Bone marrow (tissue), 2 donors: Measurements from ENCODE around the gene ERGIC1.

ENCODE experiments used
- DNase-seq, 2 donors: peaks; one replicate each; lab custom pipeline; 2025; lab: John Stamatoyannopoulos, UW

Gene ERGIC1

DNA sequence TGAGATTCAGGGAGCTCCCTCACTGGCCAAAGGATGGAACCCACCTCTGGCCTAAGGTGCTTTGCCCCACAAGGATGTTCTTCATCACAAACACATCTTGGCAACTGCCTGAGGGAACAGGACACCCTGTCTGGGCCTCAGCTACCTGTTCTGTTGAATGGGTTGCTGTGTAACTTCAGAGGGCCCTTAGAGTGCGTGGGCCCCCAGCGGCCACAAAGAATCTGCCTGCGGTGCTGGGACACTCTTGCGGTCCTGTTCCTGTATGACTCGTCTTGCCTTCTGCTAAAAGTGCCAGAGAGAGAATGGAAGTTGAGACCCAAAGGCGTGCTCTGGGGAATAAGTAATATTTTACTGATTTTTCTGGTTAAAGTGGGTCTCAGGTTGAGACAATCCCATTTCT is 111.1 kb downstream of the ERGIC1 start:
- no peak for DNase-seq

DNA sequence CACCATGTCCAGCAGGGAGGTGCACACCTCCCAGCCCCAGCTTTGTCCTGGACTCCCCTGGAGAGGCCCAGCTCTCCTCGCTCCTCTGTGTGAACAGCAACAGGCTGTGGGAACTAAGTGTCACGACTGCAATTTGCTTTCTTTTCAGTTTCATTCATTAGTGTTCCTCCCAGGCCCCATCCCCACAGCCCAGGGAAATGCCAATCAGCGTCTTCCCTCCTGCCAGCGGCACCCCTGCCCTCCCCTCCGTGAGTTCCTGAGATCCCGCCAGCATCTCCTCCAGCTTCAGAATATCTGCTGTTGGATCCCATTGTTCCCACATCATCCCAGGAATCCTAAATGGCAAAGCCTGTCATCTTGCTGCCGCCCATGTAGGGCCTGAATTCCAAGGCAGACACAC is 112.1 kb downstream of the ERGIC1 start:
- DNase-seq: no peak

DNA sequence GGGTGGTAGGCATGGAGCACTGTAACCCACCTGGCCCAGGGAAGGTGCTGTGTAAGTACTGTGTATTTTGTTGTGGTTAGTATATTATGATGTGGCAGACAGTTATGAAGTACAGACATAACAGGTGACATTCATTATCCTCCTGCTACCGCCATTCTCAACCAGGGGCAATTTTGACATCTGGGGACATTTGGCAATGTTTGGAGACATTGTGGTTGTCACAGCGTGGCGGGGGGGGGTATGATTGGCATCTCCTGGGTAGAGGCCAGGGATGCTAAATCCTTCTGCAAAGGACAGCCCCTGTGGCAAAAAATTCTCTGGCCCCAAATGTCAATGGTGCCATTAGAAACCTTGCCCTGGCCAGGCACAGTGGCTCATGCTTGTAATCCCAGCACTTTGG is 115.4 kb downstream of the ERGIC1 start:
- DNase-seq: no peak

DNA sequence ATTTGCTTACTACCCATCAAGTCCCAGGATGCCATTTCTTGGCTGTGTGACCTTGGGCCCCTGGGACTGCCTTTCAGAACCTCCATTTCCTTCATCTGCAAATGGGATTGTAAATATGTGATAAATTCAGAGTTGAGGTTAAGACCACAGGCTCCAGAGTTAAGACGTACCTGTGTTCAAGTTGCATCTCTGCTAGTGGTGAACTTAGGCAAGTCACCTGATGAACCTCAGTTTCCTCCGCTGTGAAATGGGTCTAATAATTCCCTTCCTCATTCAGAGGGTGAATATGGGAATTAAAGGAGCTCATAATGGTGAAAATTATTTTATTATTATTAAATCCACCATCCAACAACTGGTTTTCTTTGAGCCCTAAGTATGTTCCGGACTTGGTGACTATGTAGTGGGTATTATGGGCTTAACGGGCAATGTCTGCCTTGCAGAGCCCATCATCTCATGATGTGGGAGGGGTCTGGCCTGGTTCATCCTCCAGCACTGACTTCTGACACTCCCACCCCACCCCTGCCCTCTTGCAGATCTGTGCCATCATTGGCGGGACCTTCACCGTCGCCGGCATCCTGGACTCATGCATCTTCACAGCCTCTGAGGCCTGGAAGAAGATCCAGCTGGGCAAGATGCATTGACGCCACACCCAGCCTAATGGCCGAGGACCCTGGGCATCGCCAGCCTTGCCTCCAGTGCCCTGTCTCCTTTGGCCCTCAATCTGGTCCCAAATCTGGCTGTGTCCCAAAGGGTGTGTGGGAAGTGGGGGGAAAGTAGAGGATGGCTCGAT is 116.3 kb downstream of the ERGIC1 start:
- no peak for DNase-seq

DNA sequence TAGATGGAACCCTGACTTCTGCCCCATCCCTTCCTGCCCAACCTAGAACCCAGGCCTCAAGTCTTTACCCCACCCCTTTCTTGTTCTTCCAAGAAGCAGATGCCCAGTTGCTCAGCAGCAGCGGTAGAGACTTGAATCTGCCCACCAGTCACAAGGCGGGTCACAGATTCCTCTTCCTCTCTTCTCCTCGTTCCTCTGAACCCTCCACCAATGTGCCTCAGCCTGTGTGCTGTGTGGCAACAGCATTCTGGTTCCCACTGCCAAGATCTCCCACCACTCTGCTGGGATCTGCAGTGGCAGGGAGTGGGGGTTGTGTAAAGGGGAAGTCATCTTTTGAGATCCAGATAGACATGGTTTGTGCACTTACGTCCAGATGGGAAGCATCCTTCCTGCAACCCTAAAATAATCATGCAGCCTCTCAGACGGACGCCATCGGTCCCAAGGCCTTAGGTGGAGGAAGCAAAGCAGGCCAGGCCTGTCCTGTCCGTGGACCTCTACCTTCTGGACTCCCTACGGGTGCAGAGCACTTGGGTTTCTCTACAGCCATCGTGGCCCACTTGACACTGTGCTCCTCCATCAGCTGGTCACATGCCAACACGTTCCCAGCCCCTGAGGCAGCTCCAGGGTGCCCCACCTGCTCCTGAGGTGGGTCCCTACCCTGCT is 117.5 kb downstream of the ERGIC1 start:
- DNase-seq: no peak

DNA sequence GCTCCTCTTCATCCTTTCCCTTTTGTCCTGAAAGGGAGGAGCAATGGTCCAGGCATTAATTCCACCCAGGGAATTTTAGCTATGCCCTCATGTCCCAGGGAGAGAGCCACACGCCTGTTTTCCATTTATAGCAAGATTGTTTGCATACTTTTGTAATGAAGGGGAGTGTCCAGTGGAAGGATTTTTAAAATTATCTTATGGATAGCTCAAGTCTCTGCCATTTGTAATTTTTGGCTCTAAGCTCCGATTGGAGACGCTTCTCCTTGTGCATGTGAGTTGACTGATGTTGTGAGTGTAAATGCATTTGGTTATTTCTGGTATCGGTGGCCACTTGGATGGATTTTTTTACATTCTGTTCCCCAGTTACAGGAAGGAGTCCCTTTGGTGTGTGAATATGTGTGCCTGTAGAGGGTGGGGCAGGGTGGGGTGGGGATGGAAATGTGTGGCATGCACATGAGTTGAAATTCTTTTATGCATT is 118.0 kb downstream of the ERGIC1 start:
- DNase-seq: no peak

DNA sequence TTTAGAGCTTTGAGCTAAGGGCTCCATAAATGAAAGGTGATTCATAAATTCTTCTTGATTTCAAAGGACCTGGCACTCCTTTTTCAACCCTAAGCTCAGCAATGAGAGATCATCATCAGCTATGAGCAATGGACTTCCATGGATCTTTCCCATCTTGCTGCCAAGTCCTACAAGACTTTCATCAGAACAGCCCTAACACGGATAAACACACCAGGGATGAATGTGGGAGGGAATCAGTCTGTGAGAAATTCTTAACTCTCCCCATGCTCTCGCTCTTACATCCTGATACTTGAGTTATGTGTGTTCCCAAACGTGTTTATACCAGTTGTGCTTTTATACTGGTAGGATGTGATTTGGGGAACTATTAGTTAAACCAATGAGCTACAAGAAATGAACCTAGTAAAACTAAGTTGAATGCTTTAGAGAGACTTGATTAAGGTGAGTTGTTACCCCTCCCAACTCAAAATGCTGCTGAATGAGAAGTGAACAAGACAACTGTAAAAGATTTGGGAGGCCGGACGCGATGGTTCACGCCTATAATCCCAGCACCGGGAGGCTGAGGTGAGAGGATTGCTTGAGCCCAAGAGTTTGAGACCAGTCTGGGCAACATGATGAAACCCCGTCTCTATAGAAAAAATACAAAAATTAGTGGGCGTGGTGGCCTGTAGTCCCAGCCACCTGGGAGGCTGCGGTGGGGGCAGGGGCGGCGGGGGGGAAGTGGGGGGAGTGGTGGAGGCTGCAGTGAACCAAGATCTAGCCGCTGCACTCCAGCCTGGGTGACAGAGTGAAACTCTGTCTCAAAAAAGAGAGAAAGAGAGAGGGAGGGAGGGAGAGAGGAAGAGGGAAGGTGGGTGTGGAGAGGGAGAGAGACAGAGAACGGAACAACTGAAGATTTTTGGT is 120.0 kb downstream of the ERGIC1 start:
- DNase-seq: no peak

DNA sequence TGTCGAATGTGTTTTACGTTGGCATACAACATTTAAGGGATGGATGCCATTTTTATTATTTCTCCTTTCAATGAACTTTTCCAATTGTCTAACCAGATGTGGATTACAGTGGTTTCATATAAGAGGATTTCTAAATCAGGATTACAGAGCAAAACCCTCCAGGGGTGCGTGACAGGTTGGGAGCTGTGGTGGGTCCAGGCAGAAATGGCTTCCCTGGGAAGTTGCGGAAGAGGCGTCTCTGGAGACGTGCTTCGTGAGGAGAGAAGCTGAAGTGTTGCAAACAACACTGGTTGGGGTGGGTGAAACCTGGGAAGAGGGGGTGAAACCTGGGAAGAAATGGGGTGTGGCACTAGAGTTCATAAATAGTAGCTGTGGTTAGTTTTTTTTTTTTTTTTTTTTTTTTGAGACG is 120.7 kb downstream of the ERGIC1 start:
- no peak for DNase-seq

DNA sequence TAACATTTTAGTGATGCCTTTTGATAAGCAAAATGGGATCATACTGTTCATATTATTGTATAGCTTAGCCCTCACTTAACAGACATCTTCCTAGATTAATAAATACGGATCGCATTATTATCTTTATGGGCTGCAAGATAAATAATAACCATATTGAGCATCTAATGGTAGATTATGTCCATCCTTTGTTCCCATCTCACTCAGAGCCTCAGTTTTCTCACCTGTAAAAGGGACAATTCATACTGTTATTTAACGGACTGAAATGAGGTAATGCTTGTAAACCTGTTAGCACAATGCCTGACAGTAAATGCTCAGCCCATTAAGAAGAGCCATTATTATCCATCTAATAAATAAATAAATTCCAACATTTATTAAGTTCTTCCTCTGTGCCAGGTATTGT is 122.2 kb downstream of the ERGIC1 start:
- no peak for DNase-seq

DNA sequence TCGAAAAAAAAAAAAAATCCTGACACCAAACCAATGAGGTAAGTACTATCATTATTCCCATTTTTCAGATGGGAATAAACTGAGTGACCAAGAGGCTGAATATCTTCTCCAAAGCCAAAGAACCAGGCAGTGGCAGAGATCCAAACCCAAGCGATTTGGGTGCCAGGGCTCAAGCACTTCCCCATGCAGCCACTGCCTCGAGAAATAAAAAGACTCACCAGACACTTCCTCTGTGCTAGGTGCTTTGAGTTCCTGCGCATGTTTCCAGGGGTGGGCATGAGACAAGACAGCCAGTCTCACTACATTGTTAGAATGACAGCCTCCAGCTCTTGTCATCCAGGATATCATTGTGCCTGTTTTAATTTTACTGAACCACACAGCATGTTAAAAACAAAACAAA is 122.9 kb downstream of the ERGIC1 start:
- DNase-seq: peak in 1 of 2 donors; percentile 27

DNA sequence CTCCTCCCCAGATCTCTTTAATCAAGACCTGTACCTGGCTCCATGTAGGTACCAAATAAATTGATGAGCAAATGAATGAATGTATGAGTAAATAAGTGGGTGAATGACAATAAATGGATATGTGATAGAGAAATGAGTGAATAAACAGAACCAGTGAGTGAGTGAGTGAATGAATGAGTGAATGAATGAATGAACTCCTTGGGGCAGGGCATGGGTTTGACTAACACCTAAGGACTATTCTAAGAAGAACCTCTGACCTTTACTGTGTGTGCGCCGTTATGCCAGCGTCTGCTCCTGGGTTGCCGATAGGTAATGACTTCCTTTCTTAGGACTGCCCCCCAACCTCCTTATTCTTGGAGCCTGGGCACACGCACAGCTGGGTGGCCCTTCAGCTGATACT is 123.4 kb downstream of the ERGIC1 start:
- DNase-seq: no peak

DNA sequence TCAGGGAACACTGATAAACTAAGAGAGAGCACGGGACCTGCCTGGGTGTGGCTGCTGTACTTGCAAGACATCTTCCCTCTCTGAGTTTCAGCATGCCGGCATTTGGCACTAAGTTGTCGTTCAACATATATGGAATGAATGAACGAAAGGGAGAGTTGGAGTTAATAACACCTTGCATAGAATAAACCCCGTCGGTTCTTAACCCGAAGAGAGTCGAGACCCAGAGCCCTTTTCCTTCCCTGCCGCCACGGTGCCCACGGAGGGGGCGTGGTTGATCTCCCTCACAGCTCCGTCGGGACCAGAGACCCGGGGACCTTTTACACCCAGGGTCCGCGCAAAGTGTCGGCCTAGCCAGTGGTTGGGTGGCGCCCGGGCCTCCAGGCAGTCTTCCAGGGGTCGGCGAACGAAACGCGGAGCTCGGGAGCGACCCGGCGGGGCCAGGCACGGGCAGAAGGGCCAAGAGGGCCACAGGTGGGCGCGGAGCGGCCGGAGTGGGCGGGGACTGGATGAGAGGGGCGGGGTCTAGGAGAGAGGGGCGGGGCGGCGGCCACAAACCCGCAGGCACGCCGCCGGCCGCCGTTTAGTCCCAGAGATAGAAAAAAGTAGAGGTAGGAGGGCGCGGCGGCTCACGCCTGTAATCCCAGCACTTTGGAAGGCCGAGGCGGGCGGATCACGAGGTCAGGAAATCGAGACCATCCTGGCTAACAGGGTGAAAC is 124.4 kb downstream of the ERGIC1 start:
- peak; percentile 30 to 45 for DNase-seq

DNA sequence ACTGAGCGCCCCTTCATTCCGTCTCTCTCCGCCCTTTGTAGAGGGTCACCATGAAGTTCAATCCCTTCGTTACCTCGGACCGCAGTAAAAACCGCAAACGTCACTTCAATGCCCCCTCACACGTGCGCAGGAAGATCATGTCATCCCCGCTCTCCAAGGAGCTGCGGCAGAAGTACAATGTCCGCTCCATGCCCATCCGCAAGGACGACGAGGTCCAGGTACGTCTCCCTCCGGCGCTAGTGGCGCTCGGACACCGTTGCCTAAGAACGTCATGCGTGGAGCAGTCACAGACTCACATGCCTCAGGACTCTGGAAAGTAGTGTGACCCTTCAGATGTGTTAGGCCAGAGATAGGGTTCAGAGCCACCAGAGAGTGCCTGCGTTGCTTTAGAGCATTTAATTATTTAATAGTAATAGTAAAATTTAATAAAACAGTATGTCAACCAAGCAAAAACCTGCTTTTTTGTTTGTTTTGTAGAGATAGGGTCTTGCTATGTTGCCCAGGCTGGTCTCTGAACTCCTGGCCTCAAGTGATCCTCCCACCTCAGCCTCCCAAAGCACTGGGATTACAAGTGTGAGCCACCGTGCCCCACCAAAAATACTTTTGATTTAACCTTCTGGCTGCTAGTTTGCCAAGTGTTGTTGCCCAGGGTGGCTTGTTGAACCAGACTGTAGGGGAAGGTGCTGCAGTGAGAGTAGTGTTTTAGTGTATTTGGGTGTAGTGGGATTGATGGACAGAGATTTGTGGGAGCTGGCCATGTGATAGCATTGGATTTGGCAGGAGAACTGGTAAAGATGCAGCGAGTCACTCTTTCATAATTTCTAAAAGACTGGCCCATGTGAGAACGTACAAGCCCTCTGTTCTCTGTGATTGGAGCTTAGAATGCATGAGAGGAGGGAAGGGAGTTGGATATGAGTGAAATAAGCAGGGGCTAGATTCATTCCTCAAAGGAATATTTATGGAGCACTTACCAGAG is 126.1 kb downstream of the ERGIC1 start:
- DNase-seq: no peak

DNA sequence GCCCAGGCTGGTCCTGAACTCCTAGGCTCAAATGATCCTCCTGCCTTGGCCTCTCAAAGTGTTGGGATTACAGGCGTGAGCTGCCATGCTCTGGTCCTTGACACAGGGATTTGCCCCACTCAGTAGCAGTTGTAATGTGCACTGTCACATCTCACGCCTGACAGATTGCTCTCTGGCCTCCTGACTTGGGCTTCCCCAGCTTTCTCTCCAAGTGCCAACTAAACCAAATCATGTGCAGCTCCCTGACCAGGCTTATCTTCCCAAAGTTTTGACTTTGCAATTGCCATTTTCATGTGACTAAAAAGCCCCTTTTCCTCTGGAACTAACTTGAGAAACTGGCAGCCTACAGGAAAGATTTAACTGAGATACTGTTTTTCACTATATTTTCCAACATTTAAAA is 135.9 kb downstream of the ERGIC1 start:
- no peak for DNase-seq

DNA sequence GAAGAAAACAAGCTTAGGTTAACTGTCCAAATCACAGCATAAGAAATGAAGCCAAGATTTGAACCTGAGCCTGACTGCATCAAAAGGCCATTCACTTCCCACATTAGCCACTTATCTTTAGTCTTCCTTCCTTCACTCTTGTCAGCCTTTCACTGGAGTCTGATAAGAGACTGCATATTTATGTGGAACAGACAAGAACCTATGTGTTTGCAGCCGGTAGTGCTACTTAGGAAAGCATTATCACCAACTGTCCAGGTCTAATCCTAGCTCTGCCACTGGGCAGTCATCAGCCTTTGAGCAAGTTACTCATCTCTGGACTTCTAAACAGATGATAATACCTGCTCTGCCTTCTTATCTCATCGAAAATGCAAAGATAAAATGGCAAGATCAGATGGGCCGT is 137.4 kb downstream of the ERGIC1 start:
- no peak for DNase-seq

DNA sequence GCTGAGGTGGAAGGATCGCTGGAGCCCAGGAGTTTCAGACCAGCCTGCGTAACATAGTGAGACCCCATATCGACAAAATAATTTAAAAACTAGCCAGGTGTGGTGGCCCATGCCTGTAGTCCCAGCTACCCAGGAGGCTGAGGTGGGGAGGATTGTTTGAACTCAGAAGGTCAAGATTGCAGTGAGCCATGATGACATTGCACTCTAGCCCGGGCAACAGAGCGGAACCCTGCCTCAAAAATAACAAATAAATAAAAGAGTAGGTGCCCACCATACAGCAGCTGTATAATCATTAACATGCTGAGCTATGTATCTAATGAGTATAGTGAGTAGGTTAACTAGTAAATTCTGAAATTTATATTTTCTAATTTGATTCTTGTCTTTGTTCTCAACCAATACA is 138.5 kb downstream of the ERGIC1 start:
- DNase-seq: no peak

DNA sequence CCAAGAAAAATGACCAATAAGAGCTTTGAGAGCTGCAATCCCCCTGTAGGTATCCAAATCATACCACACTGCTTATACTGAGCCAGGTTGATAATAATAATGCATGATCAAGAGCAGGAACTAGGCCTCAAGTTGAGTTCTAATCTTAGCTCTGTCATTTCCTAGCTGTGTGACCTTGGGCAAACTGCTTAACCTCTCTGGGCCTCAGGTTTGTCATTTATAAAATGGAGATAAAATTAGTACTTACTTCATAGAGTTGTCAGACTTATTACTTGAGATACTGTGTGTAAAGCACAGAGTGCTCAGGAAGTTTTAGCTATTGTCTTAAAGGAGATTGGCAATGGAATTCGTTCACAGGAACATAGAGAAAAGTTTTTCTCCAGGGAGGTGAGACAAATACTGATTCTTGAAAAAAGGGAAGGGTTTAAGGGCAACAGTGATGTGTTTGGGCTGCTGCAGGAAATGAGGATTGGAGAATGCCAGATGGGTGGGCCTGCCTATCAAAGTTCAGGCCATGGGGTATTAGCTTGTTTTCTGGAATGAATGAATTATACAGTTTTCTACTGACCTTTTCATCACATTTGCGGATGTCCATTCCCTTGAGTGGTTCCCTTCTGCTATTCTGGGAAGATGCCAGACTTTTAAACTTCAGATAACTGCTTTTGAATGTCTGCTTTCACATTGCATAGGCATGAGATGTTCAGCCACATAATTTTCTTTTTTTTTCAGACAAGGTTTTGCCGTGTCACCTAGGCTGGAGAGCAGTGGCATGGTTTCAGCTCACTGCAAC is 139.3 kb downstream of the ERGIC1 start:
- DNase-seq: no peak

DNA sequence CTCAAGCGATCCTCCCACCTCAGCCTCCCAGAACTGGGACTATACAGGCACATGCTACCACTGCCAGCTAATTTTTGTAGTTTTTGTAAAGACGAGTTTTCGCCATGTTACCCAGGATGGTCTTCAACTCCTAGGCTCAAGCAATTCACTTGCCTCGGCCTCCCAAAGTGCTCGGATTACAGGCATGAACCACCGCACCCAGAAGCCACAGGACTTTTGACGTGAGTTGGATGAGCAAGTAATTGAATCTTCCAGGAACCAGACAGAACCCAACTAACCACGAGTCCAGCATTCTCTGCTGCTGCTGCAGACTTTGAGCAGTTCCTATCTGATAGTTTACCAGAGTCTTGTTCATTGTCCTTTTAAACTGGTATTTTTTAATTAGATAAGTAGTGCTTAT is 139.9 kb downstream of the ERGIC1 start:
- DNase-seq: no peak

DNA sequence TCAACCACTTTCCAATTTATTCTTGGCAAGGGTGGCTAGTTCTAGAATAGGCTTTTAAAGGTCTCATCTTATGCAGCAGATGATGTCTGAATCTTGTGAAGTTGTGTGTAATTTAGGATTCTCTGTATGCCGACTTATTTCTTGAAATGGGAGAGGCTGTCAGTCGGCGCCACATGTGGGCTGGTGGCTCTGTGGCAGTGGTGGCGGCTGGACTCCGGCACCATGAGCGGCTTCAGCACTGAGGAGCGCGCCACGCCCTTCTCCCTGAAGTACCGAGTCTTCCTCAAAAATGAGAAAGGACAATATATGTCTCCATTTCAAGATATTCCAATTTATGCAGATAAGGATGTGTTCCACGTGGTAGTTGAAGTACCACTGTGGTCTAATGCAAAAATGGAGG is 141.2 kb downstream of the ERGIC1 start:
- DNase-seq: no peak

DNA sequence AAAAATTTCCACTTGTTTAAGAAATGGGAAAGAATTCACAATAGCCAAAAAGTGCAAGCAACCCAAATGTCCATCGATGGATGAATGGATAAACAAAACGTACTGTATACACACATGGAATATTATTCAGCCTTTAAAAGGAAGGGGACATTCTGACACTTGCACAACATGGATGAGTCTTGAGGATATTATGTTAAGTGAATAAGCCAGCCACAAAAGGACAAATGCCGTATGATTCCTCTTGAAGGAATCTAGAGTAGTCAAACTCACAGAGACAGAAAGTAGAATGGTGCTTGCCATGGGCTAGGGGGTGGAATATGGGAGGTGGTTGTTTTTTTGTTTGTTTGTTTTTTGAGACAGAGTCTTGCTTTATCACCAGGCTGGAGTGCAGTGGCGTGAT is 145.7 kb downstream of the ERGIC1 start:
- no peak for DNase-seq
